Motor neuron (in vitro differentiated cells): ENCODE data around the gene PSTPIP1. TPM values are rescaled to one million over a fixed set of nuclear protein-coding genes. Genes with fewer than 3 reads are reported as not detected.
A peak's percentile ranks its signal among the peaks of the same experiment; 100 is the strongest.

Experiments
- ATAC-seq, 8 experiments: fragments of 200-7000 bp; cut with Tn5 transposase; replicated peaks in 6 of 8; 2 replicates each; pipeline ENCODE4 v1.8.0; 2021; ENCODE audit warnings: mild to moderate bottlenecking in 8 of 8, moderate library complexity in 8 of 8
- H3K27ac ChIP-seq, 2 donors: fragments of 250-450 bp; sonication (Bioruptor Pico); 2 replicates each; pipeline ENCODE4 v1.9.0; 2021; ENCODE audit warnings: antibody characterized with exemption in 2 of 2, mild to moderate bottlenecking in 2 of 2, moderate library complexity in 1 of 2
- H3K4me1 ChIP-seq, 2 donors: fragments of 250-450 bp; sonication (Bioruptor Pico); replicated peaks in 1 of 2; 2 replicates each; pipeline ENCODE4 v1.6.1; 2021; ENCODE audit warnings: antibody characterized with exemption in 2 of 2, mild to moderate bottlenecking in 2 of 2, moderate library complexity in 1 of 2
- H3K4me3 ChIP-seq, 5 donors: fragments of 250-450 bp; sonication (Bioruptor Pico); 2 replicates each; pipeline ENCODE4 v1.9.0; 2021; ENCODE audit warnings: antibody characterized with exemption in 5 of 5, mild to moderate bottlenecking in 5 of 5, moderate library complexity in 4 of 5
- WGBS, 10 experiments: fragments of 450-650 bp; shearing (Covaris generic); methylation state at CpG; one replicate each; pipeline ENCODE4 v1.0.0; 2022; 5-methylcytosine and 5-hydroxymethylcytosine counted together
- in situ Hi-C, 9 experiments: fragments of 400-800 bp; cut with MboI; loops; one replicate each; pipeline ENCODE4 v1.15.0; 2021; ENCODE audit warnings: low sequenced_read_pairs in 9 of 9, low pct_unique_long_range_greater_than_20kb in 2 of 9; ENCODE audit not compliant: unreplicated experiment in 9 of 9
- total RNA-seq, 8 experiments: library from RNA; unstranded; fragments of 300-600 nt; gene quantifications; 2 replicates each; pipeline versions ENCODE4 v1.2.3 to v1.2.4, GENCODE V29; 2022

The PSTPIP1 gene
- total RNA-seq, 8 experiments from 2014 or later = 0.14 to 5.0 (median 1.4) TPM; not detected in 1

DNA sequence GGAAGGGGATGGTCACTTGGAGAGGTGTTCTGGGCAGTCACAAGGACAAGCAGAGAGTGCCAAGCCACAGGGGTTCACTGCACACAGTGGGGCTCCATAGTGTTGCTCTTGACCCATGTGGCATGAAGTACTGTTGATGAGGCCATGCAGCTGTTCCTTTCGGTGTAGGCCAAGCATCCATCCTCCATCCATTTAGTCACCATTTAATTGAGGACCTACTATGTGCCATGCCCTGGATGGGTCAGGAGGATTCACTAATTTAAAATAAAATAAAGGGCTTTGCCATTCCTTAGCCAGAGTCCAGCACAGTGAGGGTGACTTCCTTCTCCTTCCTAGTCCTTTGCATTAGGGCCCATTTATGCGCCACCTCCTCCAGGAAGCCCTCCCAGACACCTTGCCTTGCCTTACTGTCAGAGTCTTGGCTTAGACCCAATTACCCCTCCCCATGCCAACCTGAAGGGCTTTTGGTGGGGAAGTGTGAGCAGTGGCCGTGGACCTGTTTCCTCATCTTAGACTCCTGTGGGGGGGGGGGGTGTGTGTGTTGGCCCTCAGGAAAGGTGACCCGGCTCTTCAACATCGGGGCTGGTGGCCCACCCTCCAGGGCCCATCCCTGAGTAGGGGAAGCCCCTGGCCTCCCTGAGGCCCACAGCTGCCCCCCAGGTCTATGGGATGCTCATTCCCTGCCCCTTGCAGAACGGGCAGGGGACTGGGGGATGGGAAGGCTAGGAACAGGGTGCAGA, 25.6 kb downstream of the PSTPIP1 start:
- in situ Hi-C loops = no loop called here
- Histone ChIP-seq H3K27ac (no peak overlapping the region), H3K4me3 (no peak overlapping the region), H3K4me1 (peaks cover 7 to 8% of the 10 kb centered on the region in 2 donors)
- WGBS, 10 experiments = 80 to 83% (median 82%) methylated on average over 1 to 2 of the region's 6 CpGs; no CpG with 5 or more reads in 7 of the 10 experiments
- ATAC-seq = no peak

- ATAC-seq = no peak
- in situ Hi-C loops = no loop called here
- WGBS, 10 experiments = 67 to 100% (median 94%) methylated on average over 1 to 9 of the region's 9 CpGs; no CpG with 5 or more reads in 4 of the 10 experiments
- Histone ChIP-seq H3K4me3 (no peak overlapping the region), H3K27ac (no peak overlapping the region), H3K4me1 (peaks cover 2% of the 10 kb centered on the region in 2 donors)
Observed at GRCh38 chr15:77021088-77021481, 26.2 kb downstream of the PSTPIP1 start.

DNA sequence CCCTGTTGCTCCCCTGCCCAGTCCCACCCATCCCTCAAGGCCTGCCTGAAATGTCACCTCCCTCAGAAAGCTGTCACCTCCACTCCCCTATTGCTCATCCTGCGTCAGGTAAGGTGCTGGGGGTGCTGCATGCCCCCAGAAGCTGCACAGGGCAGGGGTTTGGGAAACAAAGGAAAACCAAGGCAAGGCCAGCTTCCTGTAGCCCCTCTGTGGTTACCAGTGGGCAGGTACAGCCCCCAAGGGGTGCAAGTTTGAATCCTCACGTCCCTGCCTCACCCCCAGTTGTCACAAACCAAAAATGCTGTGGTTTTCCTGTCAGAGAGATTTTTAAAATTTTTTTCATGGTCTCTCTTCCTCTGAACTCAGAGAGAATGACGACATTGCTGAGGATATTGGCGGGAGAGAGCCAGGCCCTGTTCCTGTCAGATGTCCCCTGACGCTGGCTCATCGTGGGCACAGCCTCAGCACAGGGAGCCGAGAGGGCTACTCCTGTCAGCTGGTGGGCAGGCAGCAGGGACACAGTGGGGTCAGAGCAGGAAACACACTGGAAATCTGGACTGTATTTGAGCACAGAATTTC, 27.0 kb downstream of the PSTPIP1 start:
- in situ Hi-C loops = no loop called here
- ATAC-seq = peak in 1 of 8 experiments; percentile 15
- Histone ChIP-seq H3K27ac (no peak overlapping the region), H3K4me1 (no peaks in the 10 kb centered on the region), H3K4me3 (no peak overlapping the region)
- WGBS, 10 experiments = 18 to 100% (median 71%) methylated on average over 1 to 7 of the region's 7 CpGs; no CpG with 5 or more reads in 2 of the 10 experiments

DNA sequence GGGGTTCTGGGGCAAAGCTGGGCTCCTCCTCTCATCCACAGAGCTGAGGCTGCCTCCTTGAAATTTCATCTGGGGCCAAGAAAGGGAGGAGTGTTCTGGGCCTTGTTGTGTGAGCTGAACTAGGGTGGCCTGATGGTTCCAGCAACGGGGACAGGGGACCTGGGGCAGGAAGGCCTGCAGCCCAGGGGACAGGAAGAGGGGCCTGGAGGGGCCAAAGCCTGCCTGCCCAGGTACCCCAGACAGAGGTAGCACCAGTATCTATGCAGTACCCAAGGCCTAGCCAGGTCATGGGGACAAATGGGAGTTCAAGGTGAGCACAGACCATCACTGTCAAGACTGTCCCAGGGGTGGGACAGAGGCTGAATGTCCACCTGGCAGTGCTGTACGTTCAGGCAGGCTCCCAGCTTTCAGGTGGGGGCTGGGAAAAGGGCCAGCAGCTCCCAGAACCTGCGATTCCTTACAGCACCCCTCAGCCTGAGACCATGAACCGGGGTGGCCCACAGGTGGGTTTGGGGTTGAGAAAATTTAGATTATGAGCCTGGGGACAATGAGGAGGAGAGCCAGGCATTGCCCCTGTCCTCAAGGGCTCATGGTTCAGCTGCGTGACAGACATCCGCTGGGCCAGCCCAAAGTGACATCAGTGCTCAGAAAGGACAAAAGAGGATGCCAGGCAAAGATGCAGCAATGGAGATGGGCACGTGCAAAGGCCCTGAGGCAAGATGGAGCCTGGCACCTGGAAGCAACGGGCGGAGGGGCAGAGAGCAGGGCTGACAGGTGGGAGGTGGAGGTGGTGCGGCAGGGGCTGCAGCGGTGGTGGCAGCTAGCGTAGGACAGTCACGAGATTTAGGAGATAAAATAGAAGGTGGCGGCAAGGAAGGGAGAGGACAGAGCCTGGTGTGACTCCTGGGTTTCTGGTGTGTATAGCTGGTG, 28.0 kb downstream of the PSTPIP1 start:
- Histone ChIP-seq H3K4me3 (no peak overlapping the region), H3K27ac (no peak overlapping the region), H3K4me1 (peaks cover 2 to 5% of the 10 kb centered on the region in 2 donors)
- 77 to 100% (median 97%) methylated on average over 1 to 11 of the region's 14 CpGs; no CpG with 5 or more reads in 2 of the 10 experiments for WGBS, 10 experiments
- ATAC-seq = no peak
- in situ Hi-C loops = no loop called here

- WGBS, 10 experiments = 30 to 82% (median 47%) methylated on average over 1 to 4 of the region's 20 CpGs; no CpG with 5 or more reads in 6 of the 10 experiments
- ATAC-seq = no peak
- Histone ChIP-seq H3K27ac (no peak overlapping the region), H3K4me3 (no peak overlapping the region), H3K4me1 (peaks cover 6 to 11% of the 10 kb centered on the region in 2 donors)
- in situ Hi-C loops = no loop called here
Observed at GRCh38 chr15:77023576-77024272, 28.8 kb downstream of the PSTPIP1 start.

- peaks cover 6 to 11% of the 10 kb centered on the region in 2 donors for H3K4me1 ChIP-seq
- no peak overlapping the region for H3K4me3 ChIP-seq
- WGBS, 10 experiments = 0 to 17% (median 3%) methylated on average over 1 to 5 of the region's 17 CpGs; no CpG with 5 or more reads in 7 of the 10 experiments
- no peak overlapping the region for H3K27ac ChIP-seq
- in situ Hi-C loops = no loop called here
- peak; percentile 49 to 79 (median 65) for ATAC-seq
Observed at GRCh38 chr15:77024273-77025082, 29.6 kb downstream of the PSTPIP1 start.

- no peak overlapping the region for H3K4me3 ChIP-seq
- WGBS, 10 experiments = 58% methylated on average over 2 of the region's 15 CpGs; no CpG with 5 or more reads in 9 of the 10 experiments
- ATAC-seq = peak in 1 of 8 experiments; percentile 1
Observed at GRCh38 chr15:77025083-77025901, 30.4 kb downstream of the PSTPIP1 start.

GRCh38 chr15:77025941-77026411, 31.1 kb downstream of the PSTPIP1 start:
- Histone ChIP-seq H3K4me1 (peaks cover 18 to 22% of the 10 kb centered on the region in 2 donors), H3K27ac (no peak overlapping the region), H3K4me3 (no peak overlapping the region)
- 83 to 100% (median 88%) methylated on average over 1 to 3 of the region's 4 CpGs; no CpG with 5 or more reads in 6 of the 10 experiments for WGBS, 10 experiments
- ATAC-seq = no peak
- in situ Hi-C loops = no loop called here

More at GRCh38 chr15:77025083-77025901, 30.4 kb downstream of the PSTPIP1 start:
- H3K27ac ChIP-seq = no peak overlapping the region
- H3K4me1 ChIP-seq = peaks cover 11 to 15% of the 10 kb centered on the region in 2 donors
- in situ Hi-C loops = no loop called here

DNA sequence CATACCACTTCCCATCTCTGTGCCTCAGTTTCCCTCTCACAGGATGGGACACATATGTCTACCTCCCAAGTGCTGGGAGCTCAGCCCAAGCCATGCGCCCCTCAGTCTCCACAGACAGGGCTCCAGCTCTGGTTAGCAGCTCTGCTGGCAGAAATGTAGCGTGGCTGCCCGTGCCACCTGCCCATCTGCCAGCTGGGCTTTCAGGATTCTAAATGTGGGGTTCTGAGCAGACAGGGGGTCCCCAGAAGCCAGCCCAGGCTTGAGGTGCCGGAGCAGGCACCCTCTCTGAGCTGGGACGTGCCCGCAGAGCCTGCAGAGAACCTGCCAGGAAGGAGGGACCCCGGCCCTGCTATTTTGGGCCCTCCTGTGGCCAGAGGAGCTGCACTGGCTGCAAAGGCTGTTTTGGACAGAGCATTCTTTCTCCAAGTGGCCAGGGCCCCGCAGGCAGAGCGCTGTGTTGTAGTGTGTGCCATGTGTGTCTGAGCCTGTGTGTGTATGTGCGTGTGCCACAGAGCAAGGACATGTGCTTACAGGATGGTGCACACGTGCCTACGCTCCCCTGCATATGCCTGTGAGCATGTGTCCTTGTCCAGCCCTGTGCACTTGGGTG, 31.7 kb downstream of the PSTPIP1 start:
- WGBS, 10 experiments = 86 to 100% (median 100%) methylated on average over 1 to 8 of the region's 12 CpGs; no CpG with 5 or more reads in 7 of the 10 experiments

GRCh38 chr15:77027111-77027696, 32.3 kb downstream of the PSTPIP1 start:
- Histone ChIP-seq H3K4me1 (peaks cover 24 to 26% of the 10 kb centered on the region in 2 donors), H3K27ac (no peak overlapping the region), H3K4me3 (no peak overlapping the region)
- no peak for ATAC-seq
- in situ Hi-C loops = no loop called here
- WGBS, 10 experiments = 40 to 89% (median 74%) methylated on average over 1 to 6 of the region's 12 CpGs; no CpG with 5 or more reads in 4 of the 10 experiments

More for the DNA sequence above, 31.7 kb downstream of the PSTPIP1 start:
- no peak for ATAC-seq
- Histone ChIP-seq H3K4me3 (no peak overlapping the region), H3K4me1 (peaks cover 24 to 26% of the 10 kb centered on the region in 2 donors), H3K27ac (no peak overlapping the region)
- in situ Hi-C loops = no loop called here
